Stomach (tissue), 4 donors: Measurements from ENCODE around the gene CHRNA1.

Experiments
- EP300 ChIP-seq: sonication (generic); formaldehyde crosslinking; IDR thresholded peaks from one replicate; pipeline ENCODE4 v1.6.1; 2017; ENCODE audit warnings: antibody characterized with exemption
- POLR2A ChIP-seq, 4 donors: fragments of 450-650 bp; IDR thresholded peaks; one replicate each; pipeline ENCODE4 v1.6.1; 2016; ENCODE audit warnings: antibody characterized with exemption in 4 of 4, control low read depth in 2 of 4, mild to moderate bottlenecking in 1 of 4, moderate library complexity in 1 of 4
- TF ChIP-seq, protein P1 (sequence below), 7 experiments: fragments of 450-650 bp in 4 of 7; fragments of 200-600 bp in 3 of 7; sonication (generic) in 3 of 7; IDR thresholded peaks; one replicate each; pipeline ENCODE4 v1.5.1; 2016 to 2019; ENCODE audit warnings: antibody characterized with exemption in 7 of 7, control low read depth in 2 of 7, mild to moderate bottlenecking in 1 of 7

DNA sequence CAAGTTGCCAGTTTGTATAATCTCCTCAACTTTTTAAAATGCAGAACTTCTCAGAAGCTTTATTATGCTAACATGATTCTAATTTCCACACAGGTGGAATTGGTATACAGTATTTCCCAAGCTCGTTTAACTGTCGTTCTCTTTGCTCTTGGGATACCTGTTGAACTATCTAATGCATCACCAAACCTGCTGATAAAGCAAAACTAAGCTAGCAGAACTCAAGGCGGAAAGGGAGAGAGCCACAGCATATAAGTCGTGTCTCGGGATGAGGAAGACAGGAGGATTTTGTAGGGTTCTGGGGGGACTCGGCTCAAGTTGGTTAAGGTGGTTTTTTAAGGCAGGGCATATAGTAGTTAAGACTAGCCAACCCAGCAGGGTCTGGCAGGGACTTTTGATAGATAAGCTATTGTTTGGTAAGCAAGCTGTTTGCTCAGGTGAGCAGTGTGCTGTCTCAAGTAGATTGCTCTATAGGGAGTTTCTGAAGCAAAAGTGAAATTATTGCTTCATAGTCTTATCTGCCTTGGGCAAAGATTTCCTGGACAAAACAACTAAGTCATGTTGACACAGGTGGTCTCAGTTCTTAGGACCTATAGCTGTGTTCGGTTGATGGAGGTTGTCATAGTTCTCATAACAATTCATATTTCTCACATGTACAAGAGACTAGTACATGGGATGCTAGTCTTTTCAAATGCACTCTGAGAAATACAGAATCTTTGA lies 28.2 kb upstream of the CHRNA1 start:
- no peak for TF ChIP-seq POLR2A (IDR thresholded peaks at IDR 0.05)
- TF ChIP-seq, protein P1, sequence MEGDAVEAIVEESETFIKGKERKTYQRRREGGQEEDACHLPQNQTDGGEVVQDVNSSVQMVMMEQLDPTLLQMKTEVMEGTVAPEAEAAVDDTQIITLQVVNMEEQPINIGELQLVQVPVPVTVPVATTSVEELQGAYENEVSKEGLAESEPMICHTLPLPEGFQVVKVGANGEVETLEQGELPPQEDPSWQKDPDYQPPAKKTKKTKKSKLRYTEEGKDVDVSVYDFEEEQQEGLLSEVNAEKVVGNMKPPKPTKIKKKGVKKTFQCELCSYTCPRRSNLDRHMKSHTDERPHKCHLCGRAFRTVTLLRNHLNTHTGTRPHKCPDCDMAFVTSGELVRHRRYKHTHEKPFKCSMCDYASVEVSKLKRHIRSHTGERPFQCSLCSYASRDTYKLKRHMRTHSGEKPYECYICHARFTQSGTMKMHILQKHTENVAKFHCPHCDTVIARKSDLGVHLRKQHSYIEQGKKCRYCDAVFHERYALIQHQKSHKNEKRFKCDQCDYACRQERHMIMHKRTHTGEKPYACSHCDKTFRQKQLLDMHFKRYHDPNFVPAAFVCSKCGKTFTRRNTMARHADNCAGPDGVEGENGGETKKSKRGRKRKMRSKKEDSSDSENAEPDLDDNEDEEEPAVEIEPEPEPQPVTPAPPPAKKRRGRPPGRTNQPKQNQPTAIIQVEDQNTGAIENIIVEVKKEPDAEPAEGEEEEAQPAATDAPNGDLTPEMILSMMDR (IDR thresholded peaks at IDR 0.05), result no peak
- no peak for TF ChIP-seq EP300
